ENCODE results near the gene EPB41L4A.

EPB41L4A gene

GRCh38 chr5:112146323-112147226 is 272.5 kb downstream of the EPB41L4A start:
- DNase-seq: peak; percentile 15

GRCh38 chr5:112143690-112144089 is 275.4 kb downstream of the EPB41L4A start:
- DNase-seq: no peak

- no peak for DNase-seq
These were observed 276.3 kb downstream of the EPB41L4A start for GRCh38 chr5:112142769-112143270.

- no peak for DNase-seq
These were observed 277.5 kb downstream of the EPB41L4A start for GRCh38 chr5:112141582-112141981.

DNA sequence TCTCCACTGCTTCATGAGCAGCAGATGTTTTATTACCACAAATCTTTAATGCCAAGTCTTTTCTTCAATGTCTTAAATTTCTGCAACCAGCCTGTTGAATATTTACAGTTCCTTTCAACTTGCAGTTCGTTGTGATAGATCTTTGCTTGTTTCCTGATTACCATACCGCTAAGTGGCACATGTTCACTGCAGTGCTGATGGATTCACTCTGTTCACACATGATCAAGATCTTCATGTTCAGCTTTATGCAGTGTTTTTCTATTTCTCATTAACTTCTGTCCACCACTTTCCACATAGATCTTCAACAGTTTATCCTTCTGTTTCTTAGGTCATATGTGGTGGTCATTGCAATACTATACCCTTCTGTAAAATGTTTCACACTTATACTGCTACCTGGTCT is 280.6 kb downstream of the EPB41L4A start:
- no peak for DNase-seq

GRCh38 chr5:112136773-112137172 is 282.3 kb downstream of the EPB41L4A start:
- no peak for DNase-seq

- DNase-seq: no peak
These were observed 291.2 kb downstream of the EPB41L4A start for GRCh38 chr5:112127861-112128260.

DNA sequence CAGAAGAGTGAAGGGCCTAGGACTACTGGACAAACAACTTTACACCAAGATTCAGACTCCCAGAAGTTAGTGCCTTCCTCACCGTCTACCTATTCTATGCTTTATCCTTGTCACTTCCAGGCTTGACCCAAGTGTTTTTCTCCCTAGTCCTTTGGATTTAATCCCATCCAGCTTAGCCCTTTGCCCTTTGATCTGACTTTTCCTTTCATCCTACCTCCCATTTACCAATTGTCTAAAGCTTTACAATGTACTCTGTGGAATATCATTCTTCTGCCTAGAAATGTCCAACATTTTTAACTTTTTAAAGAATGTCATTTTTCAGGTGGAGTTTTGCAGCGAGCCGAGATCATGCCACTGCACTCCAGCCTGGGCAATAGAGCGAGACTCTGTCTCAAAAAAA is 292.1 kb downstream of the EPB41L4A start:
- no peak for DNase-seq

DNA sequence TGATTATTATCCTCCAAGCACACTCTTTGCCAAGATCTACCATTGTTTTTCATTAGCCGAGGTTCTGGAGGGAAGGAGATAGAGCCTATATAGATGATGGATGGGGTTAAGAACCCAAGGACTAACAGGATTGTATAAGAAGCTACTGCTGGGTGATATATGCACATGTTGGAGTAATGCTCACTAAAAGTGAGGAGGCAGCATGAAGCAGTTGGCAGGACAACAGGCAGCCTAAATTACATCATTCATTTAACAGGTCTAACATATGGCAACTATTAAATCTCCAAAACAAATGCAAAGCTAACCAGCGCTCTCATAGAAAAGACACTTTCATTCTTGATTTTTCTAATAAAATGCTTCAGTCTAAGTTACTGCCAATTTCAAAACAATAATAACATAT is 293.2 kb downstream of the EPB41L4A start:
- no peak for DNase-seq

DNA sequence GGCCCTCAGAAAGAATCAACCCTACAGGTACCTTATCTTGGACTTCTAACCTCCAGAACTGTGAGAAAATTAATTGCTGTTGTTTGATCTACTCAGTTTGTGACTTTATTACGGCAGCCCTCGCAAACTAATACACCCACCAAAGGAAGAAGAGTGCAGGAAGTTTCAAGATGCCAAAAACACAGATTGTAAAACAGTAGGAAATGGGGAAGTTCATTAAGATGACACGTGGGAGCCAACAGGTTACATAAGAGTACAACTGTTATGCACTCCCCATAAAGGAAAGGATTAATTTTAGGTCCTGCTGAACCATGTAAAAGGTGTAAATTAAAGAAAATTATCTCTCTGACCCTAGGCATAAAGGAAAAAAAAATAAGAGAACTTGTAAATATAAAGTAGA is 294.3 kb downstream of the EPB41L4A start:
- DNase-seq: no peak

GRCh38 chr5:112123086-112123485 is 296.0 kb downstream of the EPB41L4A start:
- DNase-seq: no peak

GRCh38 chr5:112122353-112122752 is 296.7 kb downstream of the EPB41L4A start:
- no peak for DNase-seq

- no peak for DNase-seq
These were observed 297.8 kb downstream of the EPB41L4A start for GRCh38 chr5:112121258-112121657.

GRCh38 chr5:112119969-112120368 is 299.1 kb downstream of the EPB41L4A start:
- no peak for DNase-seq

- no peak for DNase-seq
These were observed 299.6 kb downstream of the EPB41L4A start for GRCh38 chr5:112119508-112119907.

GRCh38 chr5:112117551-112117950 is 301.5 kb downstream of the EPB41L4A start:
- DNase-seq: no peak

- DNase-seq: no peak
These were observed 302.7 kb downstream of the EPB41L4A start for GRCh38 chr5:112116371-112116770.

DNA sequence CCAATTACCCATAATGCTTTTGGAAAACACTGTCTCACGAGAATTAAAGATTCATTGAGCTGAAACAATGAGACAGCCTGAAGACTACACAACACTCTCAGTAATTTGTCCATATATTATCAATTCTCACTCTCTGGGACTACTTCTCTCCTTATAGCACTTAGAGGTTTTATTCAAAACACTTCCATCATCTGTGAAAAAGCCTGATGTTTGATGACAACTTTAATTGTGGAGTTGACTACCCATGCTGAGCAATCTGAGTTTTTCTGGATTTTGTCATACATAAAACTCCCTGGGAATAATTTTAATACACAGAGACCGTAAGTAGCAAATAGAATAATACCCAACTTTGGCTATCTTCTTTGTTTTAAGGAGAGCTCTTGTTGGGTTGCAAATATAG is 305.5 kb downstream of the EPB41L4A start:
- no peak for DNase-seq

Measured in NCI-H1105 (cell line).